WTC11 (cell line): ENCODE results near the gene NFATC1.

Experiments
- CREM ChIP-seq: sonication (generic); formaldehyde crosslinking; IDR thresholded peaks from 2 replicates; pipeline ENCODE4 v1.8.1; 2022; ENCODE audit warnings: mild to moderate bottlenecking, missing genetic modification reagents, moderate library complexity
- CTCF ChIP-seq: fragments of 200-600 bp; IDR thresholded peaks from 2 replicates; pipeline ENCODE4 v1.8.0; 2022; ENCODE audit warnings: antibody characterized with exemption
- ETV6 ChIP-seq: sonication (generic); formaldehyde crosslinking; IDR thresholded peaks from 2 replicates; pipeline ENCODE4 v1.8.1; 2022; ENCODE audit warnings: mild to moderate bottlenecking, missing genetic modification reagents
- NFYB ChIP-seq: sonication (generic); formaldehyde crosslinking; conservative IDR thresholded peaks from 2 replicates; pipeline ENCODE4 v1.8.0; 2022; ENCODE audit warnings: low read depth, missing genetic modification reagents
- NR3C1 ChIP-seq: sonication (generic); formaldehyde crosslinking; conservative IDR thresholded peaks from 2 replicates; pipeline ENCODE4 v1.8.1; 2023; ENCODE audit warnings: low read depth, mild to moderate bottlenecking, missing genetic modification reagents
- OVOL2 ChIP-seq: fragments of 250-450 bp; sonication (Bioruptor Pico); IDR thresholded peaks from 2 replicates; pipeline ENCODE4 v1.9.0; 2021; ENCODE audit warnings: mild to moderate bottlenecking, borderline replicate concordance
- ZNF416 ChIP-seq: fragments of 250-450 bp; sonication (Bioruptor Pico); IDR thresholded peaks from 2 replicates; pipeline ENCODE4 v1.9.0; 2021; ENCODE audit warnings: mild to moderate bottlenecking, inconsistent platforms
- TF ChIP-seq, protein P1 (sequence below): sonication (generic); formaldehyde crosslinking; conservative IDR thresholded peaks from 2 replicates; pipeline ENCODE4 v1.8.1; 2022; ENCODE audit warnings: mild to moderate bottlenecking, missing genetic modification reagents

DNA sequence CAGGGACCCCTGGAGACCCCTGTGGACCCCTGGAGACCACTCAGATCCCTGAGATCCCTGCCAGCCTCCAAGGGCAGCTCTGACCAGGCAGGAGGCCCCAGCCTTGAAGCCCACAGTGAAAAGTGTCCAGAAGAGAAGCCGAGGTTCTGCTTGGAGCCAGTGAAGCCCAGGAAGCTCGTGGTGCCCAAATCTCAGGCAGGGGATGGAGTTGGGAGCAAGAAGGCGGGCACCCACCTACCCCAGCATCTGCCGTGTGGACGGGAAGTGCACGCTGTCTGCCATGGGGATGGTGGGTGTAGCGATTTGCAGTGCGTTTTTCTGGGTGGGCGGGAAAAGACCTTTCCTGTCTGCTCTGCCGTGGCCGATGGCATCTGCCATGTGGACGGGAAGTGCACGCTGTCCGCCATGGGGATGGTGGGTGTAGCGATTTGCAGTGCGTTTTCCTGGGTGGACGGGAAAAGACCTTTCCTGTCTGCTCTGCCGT is 163.2 kb downstream of the NFATC1 start:
- TF ChIP-seq CTCF (no peak), NR3C1 (CRISPR knock-in tag) (no peak), ZNF416 (CRISPR knock-in tag) (no peak), NFYB (CRISPR knock-in tag) (no peak), OVOL2 (CRISPR knock-in tag) (no peak), CREM (CRISPR knock-in tag) (no peak), ETV6 (CRISPR knock-in tag) (no peak)
- TF ChIP-seq, protein P1, sequence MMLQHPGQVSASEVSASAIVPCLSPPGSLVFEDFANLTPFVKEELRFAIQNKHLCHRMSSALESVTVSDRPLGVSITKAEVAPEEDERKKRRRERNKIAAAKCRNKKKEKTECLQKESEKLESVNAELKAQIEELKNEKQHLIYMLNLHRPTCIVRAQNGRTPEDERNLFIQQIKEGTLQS (CRISPR knock-in tag): no peak
